Suprapubic skin (tissue), 4 donors: ENCODE data around the gene MTSS2. TPM values are rescaled to one million over a fixed set of nuclear protein-coding genes. Genes with fewer than 3 reads are reported as not detected.

Experiments
- DNase-seq, 2 donors: peaks; one replicate each; pipeline ENCODE4 v3.0.0-alpha.2; 2019; ENCODE audit warnings: low spot score in 2 of 2
- H3K27ac ChIP-seq: fragments of 200-600 bp; sonication (generic); one replicate; pipeline ENCODE4 v1.5.1; 2019
- H3K27me3 ChIP-seq: fragments of 200-600 bp; sonication (generic); one replicate; pipeline ENCODE4 v1.5.1; 2019
- H3K36me3 ChIP-seq: fragments of 200-600 bp; sonication (generic); one replicate; pipeline ENCODE4 v1.5.1; 2019
- H3K4me1 ChIP-seq: fragments of 200-600 bp; sonication (generic); one replicate; pipeline ENCODE4 v1.5.1; 2019
- H3K4me3 ChIP-seq: fragments of 200-600 bp; sonication (generic); one replicate; pipeline ENCODE4 v1.5.1; 2019; ENCODE audit warnings: mild to moderate bottlenecking
- H3K9me3 ChIP-seq: fragments of 200-600 bp; sonication (generic); one replicate; pipeline ENCODE4 v1.5.1; 2019
- EP300 ChIP-seq: sonication (generic); formaldehyde crosslinking; IDR thresholded peaks from one replicate; pipeline ENCODE4 v1.6.1; 2017; ENCODE audit warnings: antibody characterized with exemption
- POLR2A ChIP-seq, 2 donors: fragments of 450-650 bp; IDR thresholded peaks; one replicate each; pipeline ENCODE4 v1.6.1; 2017; ENCODE audit warnings: antibody characterized with exemption in 2 of 2, mild to moderate bottlenecking in 2 of 2, moderate library complexity in 2 of 2
- POLR2AphosphoS5 ChIP-seq, 3 donors: sonication (generic); formaldehyde crosslinking; IDR thresholded peaks; one replicate each; pipeline ENCODE4 v1.6.1; 2017; ENCODE audit warnings: antibody characterized with exemption in 3 of 3
- WGBS: methylation state at CpG from one replicate; pipeline ENCODE4 v1.1.5; 2018; 5-methylcytosine and 5-hydroxymethylcytosine counted together
- total RNA-seq, 4 donors: library from RNA; depleted of rRNA; stranded (reverse); fragments of >200 nt; gene quantifications; one replicate each; pipeline ENCODE4 v1.1.0, GENCODE V29; 2016
- TF ChIP-seq, protein P1 (sequence below), 2 donors: fragments of 200-600 bp in 1 of 2; fragments of 450-650 bp in 1 of 2; sonication (generic) in 1 of 2; IDR thresholded peaks; one replicate each; pipeline ENCODE4 v1.5.1; 2016 to 2019; ENCODE audit warnings: antibody characterized with exemption in 2 of 2, mild to moderate bottlenecking in 1 of 2, moderate library complexity in 1 of 2

Gene MTSS2
- total RNA-seq, 4 donors from 2014 or later, result 30.1 to 58.7 (median 42.6) TPM

DNA sequence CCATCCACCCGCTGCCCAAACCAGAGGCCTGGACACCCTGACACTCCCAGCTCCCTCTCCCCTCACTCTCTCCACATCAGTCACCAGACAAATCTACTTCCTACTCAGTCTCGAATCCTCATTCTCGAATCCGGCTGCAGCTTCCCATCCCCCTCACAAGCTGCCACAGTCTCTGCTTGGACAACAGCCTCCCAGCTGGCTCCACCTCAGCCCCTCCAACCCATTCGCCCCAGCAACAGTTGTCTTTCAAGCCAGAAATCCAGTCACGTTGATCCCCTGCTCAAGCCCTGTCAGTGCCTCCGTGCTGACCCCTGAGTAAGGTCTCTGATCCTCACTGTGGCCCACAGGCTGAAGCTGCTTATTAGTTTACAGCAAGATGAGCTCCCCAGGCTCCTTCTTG is 44.2 kb upstream of the MTSS2 start:
- Histone ChIP-seq H3K27ac (no peak overlapping the region), H3K4me1 (peaks cover 24% of the 10 kb centered on the region), H3K36me3 (peaks cover 12% of the 10 kb centered on the region), H3K9me3 (no peaks in the 10 kb centered on the region), H3K27me3 (no peaks in the 10 kb centered on the region), H3K4me3 (no peak overlapping the region)
- DNase-seq, result no peak
- TF ChIP-seq POLR2AphosphoS5 (IDR thresholded peaks at IDR 0.05) (no peak), EP300 (no peak), POLR2A (IDR thresholded peaks at IDR 0.05) (no peak)
- TF ChIP-seq, protein P1, sequence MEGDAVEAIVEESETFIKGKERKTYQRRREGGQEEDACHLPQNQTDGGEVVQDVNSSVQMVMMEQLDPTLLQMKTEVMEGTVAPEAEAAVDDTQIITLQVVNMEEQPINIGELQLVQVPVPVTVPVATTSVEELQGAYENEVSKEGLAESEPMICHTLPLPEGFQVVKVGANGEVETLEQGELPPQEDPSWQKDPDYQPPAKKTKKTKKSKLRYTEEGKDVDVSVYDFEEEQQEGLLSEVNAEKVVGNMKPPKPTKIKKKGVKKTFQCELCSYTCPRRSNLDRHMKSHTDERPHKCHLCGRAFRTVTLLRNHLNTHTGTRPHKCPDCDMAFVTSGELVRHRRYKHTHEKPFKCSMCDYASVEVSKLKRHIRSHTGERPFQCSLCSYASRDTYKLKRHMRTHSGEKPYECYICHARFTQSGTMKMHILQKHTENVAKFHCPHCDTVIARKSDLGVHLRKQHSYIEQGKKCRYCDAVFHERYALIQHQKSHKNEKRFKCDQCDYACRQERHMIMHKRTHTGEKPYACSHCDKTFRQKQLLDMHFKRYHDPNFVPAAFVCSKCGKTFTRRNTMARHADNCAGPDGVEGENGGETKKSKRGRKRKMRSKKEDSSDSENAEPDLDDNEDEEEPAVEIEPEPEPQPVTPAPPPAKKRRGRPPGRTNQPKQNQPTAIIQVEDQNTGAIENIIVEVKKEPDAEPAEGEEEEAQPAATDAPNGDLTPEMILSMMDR (IDR thresholded peaks at IDR 0.05), result no peak
- WGBS, result 94% methylated on average over 7 of the region's 7 CpGs

DNA sequence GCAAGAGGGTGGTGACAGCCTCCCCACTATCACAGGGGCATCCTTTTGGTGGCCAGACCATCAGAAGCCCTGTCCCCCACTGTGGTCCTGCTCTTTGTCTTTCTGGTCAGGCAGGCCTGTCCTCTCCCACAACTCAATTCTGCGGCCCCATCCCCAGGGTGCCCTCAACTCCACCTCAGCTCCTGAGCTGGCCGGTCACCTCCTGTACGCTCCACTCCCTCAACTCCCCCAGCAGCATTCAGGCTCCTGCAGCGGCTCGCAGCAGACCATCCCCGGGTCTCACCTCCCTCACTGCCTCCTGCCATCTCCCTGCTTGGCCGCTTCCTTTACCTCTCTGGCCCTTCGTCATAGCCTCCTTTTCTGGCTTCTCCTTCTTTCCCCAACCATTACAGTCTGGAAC is 43.4 kb upstream of the MTSS2 start:
- WGBS, result 98% methylated on average over 8 of the region's 8 CpGs

DNA sequence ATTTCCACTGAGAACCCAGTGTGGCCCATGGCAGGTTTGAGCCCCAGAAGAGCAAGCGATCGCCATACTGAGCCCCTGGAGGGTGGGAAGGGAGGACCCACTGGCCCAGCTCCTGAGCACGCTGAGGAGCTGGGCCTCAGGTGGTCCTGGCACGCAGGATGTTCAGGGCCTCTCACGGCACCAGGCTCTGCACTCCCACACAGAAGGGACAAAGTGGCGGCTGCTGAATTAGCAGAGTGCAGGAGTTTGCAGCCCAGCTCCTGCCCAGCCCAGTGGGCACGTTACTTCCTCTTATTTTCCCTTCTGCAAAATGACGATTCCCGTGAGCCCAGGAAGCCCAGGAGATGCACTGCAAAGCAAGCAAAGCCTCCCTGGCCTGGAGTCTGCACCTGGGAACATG is 42.3 kb upstream of the MTSS2 start:
- Histone ChIP-seq H3K27ac (no peak overlapping the region), H3K4me3 (no peak overlapping the region), H3K27me3 (no peaks in the 10 kb centered on the region), H3K36me3 (peaks cover 12% of the 10 kb centered on the region), H3K9me3 (no peaks in the 10 kb centered on the region), H3K4me1 (peaks cover 26% of the 10 kb centered on the region)
- no peak for DNase-seq
- WGBS, result 90% methylated on average over 6 of the region's 9 CpGs
- TF ChIP-seq POLR2A (IDR thresholded peaks at IDR 0.05) (no peak), POLR2AphosphoS5 (IDR thresholded peaks at IDR 0.05) (no peak), EP300 (no peak)
- TF ChIP-seq, protein P1 (IDR thresholded peaks at IDR 0.05), result no peak

More for the DNA sequence above, 43.4 kb upstream of the MTSS2 start:
- no peak for DNase-seq
- Histone ChIP-seq H3K27me3 (no peaks in the 10 kb centered on the region), H3K27ac (no peak overlapping the region), H3K4me1 (peaks cover 26% of the 10 kb centered on the region), H3K9me3 (no peaks in the 10 kb centered on the region), H3K4me3 (no peak overlapping the region), H3K36me3 (peaks cover 12% of the 10 kb centered on the region)
- TF ChIP-seq POLR2A (IDR thresholded peaks at IDR 0.05) (no peak), EP300 (no peak), POLR2AphosphoS5 (IDR thresholded peaks at IDR 0.05) (no peak)
- TF ChIP-seq, protein P1 (IDR thresholded peaks at IDR 0.05), result no peak

DNA sequence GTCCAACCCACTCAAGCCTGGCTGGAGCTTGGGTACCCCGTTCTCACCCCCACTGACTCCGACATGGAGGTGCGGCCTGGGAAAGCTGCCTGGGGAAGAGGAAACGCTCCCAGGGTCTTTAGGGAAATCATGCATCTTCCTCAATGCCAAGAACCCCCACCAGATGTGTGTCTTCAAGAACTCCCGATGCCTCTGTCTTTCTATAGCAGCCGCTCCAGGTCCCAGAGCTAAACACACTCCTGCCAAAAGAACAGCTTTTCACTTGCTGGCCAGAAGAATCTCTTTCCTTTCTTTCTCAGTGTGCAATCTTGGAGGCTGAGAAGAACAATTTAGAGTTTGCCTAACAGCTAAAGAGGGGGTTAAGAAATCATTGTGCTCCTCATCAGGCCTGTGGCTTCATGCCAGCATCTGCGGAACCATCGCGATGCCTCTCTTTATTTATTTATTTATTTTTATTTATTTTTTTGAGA is 41.1 kb upstream of the MTSS2 start:
- Histone ChIP-seq H3K36me3 (peaks cover 13% of the 10 kb centered on the region), H3K27ac (peak overlapping the region; percentile 73), H3K4me1 (peaks cover 26% of the 10 kb centered on the region), H3K4me3 (no peak overlapping the region), H3K27me3 (no peaks in the 10 kb centered on the region), H3K9me3 (no peaks in the 10 kb centered on the region)
- WGBS, result 64% methylated on average over 9 of the region's 9 CpGs
- TF ChIP-seq POLR2A (IDR thresholded peaks at IDR 0.05) (no peak), EP300 (no peak), POLR2AphosphoS5 (IDR thresholded peaks at IDR 0.05) (no peak)
- TF ChIP-seq, protein P1 (IDR thresholded peaks at IDR 0.05), result no peak
- DNase-seq, result no peak

DNA sequence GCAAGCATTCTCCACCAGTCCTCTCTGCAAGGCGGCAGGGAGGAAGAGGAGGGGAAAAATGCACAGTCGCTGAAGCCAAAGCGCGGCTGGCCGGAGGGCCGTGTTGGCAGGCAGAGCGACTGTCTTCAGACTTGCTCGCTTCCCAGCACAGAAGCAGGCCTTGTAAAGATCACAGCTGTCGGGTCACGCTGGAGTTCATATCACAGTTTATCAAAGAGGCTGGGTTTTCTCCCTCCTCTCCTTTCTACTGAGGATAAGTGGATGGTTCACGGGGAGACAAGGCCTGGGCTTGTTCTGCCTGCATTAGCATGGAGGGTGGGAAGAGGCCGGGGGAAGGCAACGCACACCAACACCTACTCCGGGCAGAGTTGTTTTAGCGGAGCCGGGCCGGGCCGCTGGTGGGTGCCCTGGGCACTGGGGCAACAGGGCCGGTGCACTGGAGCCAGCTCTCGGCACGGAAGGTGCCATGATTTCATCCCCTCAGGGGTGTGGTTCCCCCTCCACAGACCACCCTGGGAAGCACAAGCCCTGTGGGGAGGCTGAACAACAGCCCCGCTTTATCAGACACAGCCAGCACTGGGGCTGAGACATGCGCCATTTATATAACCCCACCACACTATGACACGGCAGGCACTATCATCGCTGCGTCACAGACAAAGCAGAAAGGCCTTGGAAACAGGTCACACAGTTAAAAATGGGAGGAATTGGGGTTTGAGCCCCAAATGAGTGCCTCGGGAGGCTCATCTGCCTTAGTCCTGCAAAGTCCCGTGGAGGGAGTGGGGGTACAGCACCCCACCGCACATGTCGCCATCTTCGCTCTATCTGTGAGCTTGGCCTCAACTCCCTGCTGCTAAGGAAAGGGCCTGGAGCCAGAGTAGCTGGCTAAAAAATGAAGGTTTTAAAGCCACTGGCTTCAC is 40.3 kb upstream of the MTSS2 start:
- H3K4me3 ChIP-seq, result no peak overlapping the region
- peaks cover 16% of the 10 kb centered on the region for H3K36me3 ChIP-seq
- TF ChIP-seq, protein P1 (IDR thresholded peaks at IDR 0.05), result no peak
- TF ChIP-seq EP300, result no peak
- no peak for TF ChIP-seq POLR2A (IDR thresholded peaks at IDR 0.05)
- no peak for TF ChIP-seq POLR2AphosphoS5 (IDR thresholded peaks at IDR 0.05)

More for the DNA sequence above, 40.3 kb upstream of the MTSS2 start:
- 56% methylated on average over 22 of the region's 31 CpGs for WGBS
- H3K27me3 ChIP-seq, result no peaks in the 10 kb centered on the region
- H3K9me3 ChIP-seq, result no peaks in the 10 kb centered on the region
- H3K27ac ChIP-seq, result peak overlapping the region; percentile 73
- no peak for DNase-seq
- H3K4me1 ChIP-seq, result peaks cover 26% of the 10 kb centered on the region
